Measurements from ENCODE around the gene MBD5.

DNA sequence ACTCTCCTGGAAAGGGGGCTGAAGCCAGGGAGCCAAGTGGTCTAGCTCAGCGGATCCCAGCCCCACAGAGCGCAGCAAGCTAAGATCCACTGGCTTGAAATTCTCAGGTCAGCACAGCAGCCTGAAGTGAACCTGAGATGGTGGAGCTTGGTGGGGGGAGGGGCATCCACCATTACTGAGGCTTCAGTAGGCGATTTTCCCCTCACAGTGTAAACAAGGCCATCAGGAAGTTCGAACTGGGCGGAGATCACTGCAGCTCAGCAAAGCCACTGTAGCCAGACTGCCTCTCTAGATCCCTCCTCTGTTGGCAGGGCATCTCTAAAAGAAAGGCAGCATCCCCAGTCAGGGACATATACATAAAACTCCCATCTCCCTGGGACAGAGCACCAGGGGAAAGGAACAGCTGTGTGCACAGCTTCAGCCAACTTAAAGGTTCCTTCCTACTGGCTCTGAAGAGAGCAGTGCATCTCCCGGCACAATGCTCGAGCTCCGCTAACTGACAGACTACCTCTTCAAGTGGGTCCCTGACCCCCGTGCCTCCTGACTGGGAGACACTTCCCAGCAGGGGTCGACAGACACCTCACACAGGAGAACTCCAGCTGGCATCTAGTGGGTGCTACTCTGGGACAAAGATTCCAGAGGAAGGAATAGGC lies 341.4 kb downstream of the MBD5 start:
- TF ChIP-seq, protein P1, sequence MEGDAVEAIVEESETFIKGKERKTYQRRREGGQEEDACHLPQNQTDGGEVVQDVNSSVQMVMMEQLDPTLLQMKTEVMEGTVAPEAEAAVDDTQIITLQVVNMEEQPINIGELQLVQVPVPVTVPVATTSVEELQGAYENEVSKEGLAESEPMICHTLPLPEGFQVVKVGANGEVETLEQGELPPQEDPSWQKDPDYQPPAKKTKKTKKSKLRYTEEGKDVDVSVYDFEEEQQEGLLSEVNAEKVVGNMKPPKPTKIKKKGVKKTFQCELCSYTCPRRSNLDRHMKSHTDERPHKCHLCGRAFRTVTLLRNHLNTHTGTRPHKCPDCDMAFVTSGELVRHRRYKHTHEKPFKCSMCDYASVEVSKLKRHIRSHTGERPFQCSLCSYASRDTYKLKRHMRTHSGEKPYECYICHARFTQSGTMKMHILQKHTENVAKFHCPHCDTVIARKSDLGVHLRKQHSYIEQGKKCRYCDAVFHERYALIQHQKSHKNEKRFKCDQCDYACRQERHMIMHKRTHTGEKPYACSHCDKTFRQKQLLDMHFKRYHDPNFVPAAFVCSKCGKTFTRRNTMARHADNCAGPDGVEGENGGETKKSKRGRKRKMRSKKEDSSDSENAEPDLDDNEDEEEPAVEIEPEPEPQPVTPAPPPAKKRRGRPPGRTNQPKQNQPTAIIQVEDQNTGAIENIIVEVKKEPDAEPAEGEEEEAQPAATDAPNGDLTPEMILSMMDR (IDR thresholded peaks at IDR 0.05): no peak
- no peak for TF ChIP-seq POLR2A (IDR thresholded peaks at IDR 0.05)

Measured in adrenal gland (tissue), 5 donors.